NK-92 (cell line): ENCODE data around the gene GABRR3.
"Not testable (repeated sequence)": the region's sequence is repeated elsewhere in the genome, so short reads cannot be mapped to it uniquely, and the experiment has no call there.

Experiments used
- DNase-seq: peaks from one replicate; lab custom pipeline; 2025; ENCODE audit not compliant: unreplicated experiment; lab: John Stamatoyannopoulos, UW

Gene GABRR3

GRCh38 chr3:98022978-98023820 is 11.9 kb downstream of the GABRR3 start:
- no peak for DNase-seq

DNA sequence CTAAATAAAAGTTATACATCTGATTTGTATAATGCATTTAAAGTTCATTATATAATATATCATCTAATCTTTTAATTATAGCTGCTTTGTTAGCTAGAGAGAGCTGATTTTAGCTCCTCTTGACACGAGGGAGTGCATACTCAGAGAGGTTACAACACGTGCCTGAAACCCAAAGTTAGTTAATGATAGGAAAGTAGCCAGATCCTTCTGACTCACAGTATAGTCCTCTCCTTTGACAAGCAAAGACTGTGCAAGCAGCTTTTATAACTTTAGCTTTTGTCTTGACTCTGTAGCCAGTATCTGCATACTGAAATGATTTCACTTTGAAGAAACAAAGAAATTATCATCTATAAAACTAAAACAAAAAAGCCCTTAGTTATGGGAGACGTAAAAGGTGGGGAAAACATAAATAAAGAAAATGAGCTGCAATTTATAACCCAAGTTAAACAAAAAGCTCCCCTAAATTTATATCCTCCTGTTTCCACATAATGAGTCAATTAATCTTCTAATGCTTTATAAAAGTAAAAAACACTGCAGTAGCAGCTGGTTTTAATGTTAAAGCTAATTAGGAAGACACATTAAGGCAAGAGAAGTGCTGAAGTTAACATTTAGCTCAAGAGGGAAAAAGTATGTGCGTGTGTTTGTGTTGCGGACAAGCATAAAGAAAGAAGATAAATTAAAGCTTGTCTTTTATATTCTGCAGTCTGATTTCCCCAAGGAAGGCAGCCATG is 13.1 kb downstream of the GABRR3 start:
- no peak for DNase-seq

- DNase-seq, result no peak
Observed at GRCh38 chr3:98020412-98020811, 14.7 kb downstream of the GABRR3 start.

- no peak for DNase-seq
Observed at GRCh38 chr3:98018301-98018700, 16.8 kb downstream of the GABRR3 start.

- DNase-seq, result no peak
Observed at GRCh38 chr3:98014268-98014585, 20.9 kb downstream of the GABRR3 start.

- DNase-seq, result no peak
Observed at GRCh38 chr3:98013411-98014267, 21.5 kb downstream of the GABRR3 start.

DNA sequence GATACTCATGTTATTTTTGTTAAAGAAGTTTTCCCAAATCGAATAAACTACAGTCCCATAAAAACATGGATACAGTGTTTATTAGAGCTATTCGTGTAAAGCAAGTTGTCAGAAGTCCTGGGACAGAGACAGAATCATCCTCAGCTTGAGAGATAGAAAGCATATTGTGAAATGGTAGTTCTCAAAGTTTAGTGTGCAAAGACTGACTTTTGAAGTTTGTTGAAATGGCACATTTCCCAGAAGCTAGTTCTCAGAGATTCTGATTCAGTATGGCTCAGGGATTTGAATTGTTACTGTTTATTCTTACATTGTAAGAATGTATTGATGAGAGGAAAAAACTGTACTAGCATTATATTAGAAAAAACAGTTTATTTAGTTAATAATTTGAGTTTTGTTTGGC is 22.1 kb downstream of the GABRR3 start:
- DNase-seq, result no peak

DNA sequence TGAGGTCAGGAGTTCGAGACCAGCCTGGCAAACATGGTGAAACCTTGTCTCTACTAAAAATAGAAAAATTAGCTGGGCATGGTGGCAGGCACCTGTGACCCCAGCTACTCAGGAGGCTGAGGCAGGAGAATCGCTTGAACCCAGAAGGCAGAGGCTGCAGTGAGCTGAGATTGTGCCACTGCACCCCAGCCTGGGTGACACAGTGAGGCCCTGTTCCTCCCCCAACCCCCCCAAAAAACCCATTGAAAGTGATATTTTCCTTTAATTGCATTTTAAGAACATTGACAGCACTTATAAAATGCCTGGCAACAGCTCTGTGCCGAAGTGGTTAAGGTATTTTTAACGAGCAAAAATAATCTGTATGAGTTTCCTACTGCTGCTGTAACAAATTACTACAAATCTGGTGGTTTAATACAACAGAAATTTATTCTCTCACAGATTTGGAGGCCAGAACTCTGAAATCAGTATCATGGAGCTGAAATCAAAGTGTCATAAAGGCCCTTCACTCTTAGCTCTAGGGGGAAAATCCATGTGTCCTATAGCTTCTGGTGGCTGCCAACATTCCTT is 24.1 kb downstream of the GABRR3 start:
- DNase-seq, result not testable (repeated sequence)

DNA sequence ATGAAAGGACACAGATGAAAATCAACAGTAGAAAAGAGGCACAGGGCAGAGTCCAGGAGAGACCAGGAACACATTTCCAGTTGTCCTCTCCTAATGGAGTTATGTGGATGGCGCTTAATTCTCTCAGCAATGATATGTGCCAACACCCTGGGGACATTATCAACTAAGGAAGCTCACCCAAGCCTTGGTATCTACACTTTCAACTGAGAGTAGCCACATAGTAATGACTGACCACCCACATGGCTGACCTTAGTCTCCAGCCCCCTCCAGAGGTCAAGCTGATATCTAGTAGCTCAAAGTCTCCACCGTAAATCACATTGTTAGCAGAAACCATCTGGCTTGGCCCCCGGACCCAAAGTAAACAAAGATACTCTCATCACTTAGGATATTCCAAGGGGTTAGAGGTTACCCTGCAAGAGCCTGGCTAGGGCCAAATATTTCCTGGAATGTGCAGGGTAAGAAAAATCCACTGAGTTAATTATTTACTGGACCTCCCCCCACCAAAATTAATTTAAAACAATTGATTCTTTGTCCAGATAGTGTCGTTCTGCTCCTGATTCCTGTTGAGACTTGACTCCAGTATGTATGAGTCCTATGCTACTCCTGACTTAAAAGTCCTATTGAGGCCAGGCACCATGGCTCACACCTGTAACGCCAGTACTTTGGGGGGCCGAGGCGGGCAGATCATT is 24.8 kb downstream of the GABRR3 start:
- no peak for DNase-seq

DNA sequence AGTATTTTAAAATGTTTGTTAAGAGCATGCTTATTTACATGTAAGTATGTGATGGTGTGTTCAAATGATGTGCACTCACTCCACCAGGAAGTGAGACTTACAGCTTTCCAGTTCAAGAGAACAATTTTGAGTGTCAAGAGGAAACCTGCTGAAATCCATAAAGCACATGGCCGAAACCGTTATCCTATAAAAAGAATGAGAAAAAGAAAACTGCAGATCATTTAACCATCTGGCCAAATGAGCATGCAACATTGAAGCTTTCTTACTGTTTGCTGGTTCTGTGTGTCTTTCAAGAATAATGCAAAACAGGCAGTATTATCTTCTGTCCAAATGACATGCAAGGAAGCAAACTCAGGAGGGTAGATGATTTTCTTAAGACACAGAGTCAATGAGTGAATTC is 26.3 kb downstream of the GABRR3 start:
- no peak for DNase-seq

DNA sequence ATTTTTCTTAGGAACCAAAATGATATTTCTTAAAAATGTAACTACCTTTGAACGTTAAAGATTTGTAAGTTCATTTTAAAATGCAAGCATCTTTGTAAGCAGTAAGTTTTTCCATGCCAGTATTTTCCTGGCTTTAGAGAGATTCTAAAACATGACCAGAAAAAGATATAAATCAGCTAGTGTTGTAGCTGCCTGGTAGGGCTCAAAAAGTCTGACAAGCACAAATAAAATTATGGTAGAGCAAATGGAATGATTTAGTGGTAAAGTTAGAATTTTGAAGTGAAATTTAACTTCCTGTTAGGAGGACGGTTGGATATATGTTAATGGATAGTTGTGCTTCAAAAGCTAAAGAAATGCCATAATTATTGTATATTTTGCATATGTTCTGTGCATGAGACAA is 29.7 kb downstream of the GABRR3 start:
- DNase-seq, result no peak

DNA sequence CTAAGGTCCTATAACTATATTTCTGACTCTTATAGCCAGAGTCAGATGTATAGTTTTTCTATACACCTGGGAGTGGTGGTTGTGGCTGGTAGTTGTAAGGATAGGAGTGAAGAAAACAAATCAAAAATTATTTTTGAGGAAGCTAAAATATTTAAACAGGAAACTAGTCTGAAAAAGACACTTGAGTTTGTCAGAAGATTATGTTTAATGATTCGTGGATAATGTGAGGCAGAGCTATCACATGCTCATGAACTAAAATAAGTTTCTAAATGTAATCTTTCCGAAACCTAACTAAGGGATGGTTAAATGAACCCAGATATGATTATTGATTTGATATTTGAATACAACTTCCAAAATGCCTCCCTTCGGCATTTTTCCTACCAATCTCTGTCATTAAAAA is 30.4 kb downstream of the GABRR3 start:
- no peak for DNase-seq

DNA sequence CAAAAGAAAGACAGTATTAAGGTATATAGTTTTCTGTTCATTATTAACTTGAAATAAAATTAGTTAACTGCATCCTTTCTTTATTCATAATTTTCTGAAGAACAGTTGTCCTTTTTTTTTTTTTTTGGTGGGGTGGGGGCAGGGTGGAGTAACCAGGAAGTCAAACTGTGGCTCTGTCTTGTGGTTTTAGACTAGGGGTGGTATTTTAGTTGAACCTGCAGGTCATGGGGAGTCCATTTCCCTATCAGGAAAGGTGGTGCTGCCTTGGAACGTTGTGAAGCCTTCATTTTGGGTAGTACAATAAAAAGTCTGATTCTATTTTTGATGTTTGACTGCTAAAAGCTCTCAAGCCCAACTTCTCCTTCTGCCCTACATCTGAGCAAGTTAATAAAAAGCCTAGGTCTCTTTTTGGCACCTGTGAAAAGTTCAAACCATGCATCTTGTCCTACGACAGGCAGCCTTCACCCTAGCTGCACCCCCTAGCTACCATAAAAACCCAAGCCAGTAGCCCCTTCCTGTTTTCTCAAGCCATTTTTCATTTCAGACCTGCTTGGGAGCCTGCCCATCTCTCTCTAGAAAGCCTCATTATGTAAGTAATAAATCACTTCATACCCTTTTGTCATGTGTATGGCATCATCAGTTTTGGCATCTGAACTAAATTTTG is 31.7 kb downstream of the GABRR3 start:
- DNase-seq, result no peak

DNA sequence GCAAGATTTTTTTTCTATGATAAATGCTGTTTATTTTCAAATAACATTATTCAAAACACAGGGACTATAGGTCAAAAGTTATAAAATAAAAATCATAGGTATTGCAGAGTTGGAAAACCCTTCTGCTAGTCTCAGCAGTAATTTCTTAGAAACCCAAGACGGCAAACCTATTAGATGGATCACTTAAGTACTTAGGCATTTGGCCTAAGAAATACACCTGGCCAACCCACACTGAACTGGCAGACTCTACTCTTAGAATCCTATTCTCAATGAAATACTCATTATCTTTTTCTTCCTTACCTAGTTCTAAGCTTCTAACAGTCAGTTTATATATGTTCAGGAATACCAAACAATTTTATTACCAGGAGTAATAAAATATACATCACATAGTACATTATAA is 32.4 kb downstream of the GABRR3 start:
- DNase-seq, result no peak

GRCh38 chr3:97999994-98000393 is 35.1 kb downstream of the GABRR3 start:
- DNase-seq, result no peak

DNA sequence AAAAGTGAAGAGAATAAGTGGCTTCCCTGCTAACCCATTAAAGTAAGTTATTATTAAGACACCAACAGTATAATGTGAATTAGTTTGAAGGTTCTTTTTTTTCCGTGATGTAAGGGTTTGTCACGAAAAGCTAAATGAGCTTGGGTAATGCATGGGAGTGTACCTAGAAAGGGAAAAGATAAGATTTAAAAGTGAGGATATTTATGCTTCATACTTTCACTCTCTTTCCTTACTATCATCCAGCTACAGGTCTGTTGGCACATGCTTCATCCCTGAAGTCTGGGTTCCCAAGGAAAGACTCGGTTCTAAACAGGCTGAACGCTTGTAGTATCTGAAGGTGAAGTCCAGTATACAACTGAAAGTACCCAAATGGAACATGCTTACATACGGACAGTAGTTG is 36.0 kb downstream of the GABRR3 start:
- DNase-seq, result no peak

GRCh38 chr3:97996988-97997387 is 38.1 kb downstream of the GABRR3 start:
- no peak for DNase-seq

- DNase-seq, result no peak
Observed at GRCh38 chr3:97994328-97994945, 40.7 kb downstream of the GABRR3 start.

DNA sequence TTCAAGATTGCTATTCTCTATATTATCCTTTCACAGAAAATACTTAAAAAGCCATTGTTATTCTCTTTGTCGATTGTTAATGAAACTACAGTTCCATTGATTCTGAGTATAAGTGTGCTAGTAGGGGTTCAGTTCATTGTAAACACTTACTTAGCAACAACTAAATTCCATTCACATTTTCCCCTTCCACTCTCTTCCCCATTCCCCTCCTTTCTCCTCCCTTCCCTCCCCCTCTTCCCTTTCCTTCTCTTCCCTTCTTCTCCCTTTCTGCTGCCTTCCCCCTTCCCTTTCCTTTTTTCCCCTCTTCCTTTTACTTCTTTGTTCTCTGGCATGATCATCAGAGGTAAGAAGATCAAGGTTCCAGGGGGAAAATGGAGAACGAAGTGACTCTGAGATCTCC is 41.6 kb downstream of the GABRR3 start:
- no peak for DNase-seq
